NCI-H2171 treated with DMSO at 0.1 percent for 48 hours (cell line): ENCODE results near the gene ABHD11.
A peak's percentile ranks its signal among the peaks of the same experiment; 100 is the strongest.
"Not testable (repeated sequence)": the region's sequence is repeated elsewhere in the genome, so short reads cannot be mapped to it uniquely, and the experiment has no call there.

ENCODE experiments used
- DNase-seq: peaks from one replicate; lab custom pipeline; 2025; lab: John Stamatoyannopoulos, UW

ABHD11 gene

DNA sequence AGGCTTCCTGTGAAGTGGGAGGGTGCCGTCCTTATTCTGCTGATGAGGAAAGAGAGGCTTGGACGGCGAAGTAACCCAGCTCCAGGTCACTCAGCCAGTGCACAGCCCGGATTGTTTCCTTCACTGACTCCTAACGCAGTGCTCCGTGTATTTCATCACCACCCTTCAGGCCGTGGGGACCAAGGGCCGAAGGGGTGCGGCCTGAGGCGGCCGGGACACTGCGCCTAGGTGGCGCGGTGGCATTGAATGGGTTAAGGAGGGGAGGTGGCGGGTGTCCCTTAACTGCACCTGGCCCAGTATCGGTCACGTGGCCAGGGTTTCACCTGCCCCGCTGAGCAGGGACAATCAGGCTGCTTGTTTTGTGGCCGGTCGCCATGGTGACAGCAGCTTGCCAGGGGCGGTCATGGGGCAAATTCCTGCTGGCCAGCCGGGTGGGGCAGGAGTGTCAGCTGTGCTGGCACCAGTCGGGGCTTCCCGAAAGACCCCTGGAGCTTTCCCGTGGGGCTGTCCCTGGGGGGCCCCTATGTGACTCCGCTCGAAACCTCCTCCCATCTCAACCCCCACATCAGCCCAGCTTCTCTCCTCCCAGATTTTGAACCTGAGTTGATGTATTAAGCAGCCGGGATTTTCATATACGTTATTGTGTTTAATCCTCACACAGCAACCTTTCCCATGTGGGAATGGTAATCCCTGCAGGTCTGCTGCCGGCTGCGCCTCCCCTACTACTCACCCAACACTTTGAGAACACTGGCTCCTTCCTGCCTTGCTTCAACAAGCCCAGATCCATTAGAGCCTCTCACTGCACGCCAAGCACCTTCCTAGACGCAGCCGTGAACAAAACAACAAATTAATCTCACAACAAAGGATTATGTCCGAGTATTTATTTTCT is 4.4 kb upstream of the ABHD11 start:
- DNase-seq, result peak; percentile 93

DNA sequence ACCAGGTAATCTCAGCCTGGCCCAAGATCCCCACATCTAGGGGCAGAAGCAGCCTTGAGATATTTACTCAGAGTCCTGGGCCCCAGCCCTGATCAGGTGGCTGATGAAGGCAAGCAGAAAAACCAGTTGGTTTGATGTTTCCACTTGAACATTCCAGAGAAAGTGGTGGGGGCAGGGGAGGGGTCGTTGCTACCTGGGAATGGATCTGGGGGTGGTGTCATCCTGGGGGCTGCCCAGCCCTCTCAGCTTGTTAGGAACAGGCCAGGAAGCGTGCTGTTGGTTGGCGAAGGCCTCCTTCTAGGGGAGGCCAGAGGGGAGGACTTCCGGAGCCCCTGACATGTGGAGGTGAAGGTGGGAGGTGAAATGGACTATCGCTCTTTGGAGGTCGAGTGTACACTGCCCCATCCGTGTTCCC is 3.7 kb upstream of the ABHD11 start:
- DNase-seq, result peak; percentile 44

DNA sequence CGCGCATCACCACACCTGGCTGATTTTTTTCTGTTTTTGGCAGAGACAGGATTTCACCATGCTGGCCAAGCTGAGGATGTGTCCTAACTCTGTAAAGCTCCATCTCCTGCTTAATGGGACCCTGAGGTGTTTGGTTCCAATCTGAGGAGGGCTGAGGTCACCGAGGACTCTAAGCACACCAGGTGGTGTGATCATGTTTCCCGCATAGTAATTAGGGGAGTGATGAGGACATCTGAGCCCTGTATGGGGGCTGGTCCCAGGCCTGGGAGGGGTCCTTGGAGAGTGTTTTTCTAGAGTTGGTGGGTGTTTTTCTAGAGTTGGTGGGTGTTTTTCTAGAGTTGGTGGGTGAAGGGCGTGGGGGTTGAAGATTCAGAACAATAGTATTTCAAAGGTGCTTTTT is 3.0 kb upstream of the ABHD11 start:
- DNase-seq, result peak; percentile 93

DNA sequence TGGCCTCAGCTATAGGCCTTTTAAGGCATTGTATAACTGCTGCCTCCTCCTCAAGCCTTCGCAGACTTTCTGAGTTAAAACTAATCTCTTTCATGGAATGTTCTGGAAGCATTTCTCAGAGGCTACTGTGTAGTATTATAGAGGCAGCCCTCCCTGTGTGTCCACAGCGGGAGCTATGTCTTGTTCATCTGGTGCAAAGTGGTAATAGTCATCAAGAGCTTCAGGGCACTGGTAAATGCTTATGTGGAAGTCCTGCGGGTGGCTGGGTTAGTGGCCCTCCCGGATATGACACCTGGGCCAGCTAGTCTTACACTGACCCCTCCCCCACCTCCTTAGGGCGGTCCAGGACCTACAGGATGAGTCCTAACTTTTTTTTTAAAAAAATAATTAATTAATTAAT is 2.2 kb upstream of the ABHD11 start:
- peak; percentile 18 for DNase-seq

DNA sequence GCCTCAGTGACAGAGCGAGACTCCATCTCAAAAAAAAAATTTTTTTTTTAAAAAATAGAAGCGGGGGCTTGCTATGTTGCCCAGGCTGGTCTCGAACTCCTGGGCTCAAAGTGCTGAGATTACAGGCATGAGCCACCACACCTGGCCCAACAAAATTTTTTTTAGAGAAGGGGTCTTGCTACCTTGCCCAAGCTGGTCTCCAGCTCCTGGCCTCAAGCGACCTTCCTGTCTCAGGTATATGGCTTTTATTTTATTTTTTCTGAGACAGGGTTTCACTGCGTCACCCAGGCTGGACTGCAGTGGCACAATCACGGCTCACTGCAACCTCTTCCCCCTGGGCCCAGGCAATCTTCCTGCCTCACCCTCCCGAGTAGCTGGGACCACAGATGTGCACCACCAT is 1.6 kb upstream of the ABHD11 start:
- no peak for DNase-seq

DNA sequence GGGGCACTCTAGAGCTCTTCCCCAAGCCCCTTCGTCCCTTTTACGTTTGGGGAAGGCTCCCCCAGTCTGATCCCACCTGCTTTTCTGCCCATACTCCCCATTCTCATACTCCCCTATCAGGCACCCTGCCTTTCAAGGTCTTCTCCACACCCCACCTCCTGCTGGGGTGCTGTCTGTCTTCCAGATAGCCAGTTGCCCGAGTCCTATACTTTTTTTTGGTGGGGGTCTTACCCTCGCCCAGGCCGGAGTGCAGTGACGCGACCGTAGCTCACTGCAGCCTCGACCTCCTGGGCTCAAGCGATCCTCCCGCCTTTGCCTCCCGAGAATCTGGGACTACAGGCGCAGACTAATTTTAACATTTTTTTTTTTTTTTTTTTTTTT is 775 bp upstream of the ABHD11 start:
- DNase-seq, result peak; percentile 57

DNA sequence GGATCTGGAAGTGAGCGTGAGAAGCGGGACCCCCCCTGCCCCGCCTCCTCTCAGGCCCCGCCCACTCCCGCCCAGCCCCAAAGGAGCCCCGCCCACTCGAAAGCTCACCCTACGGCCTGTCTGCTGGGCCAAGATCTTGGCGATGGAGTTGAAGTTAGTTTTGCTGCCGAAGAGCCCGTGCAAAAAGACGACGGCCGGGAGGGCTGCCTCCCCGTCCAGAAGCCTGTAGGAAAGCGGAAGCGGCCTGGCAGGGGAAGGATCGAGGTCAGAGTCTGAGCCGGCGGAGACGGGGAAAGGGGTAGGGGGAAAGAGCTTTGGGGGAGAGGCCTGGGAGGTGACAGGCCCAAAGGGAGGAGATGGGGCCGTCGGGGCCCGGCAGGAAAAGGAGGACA is 386 bp downstream of the ABHD11 start:
- peak; percentile 32 for DNase-seq

DNA sequence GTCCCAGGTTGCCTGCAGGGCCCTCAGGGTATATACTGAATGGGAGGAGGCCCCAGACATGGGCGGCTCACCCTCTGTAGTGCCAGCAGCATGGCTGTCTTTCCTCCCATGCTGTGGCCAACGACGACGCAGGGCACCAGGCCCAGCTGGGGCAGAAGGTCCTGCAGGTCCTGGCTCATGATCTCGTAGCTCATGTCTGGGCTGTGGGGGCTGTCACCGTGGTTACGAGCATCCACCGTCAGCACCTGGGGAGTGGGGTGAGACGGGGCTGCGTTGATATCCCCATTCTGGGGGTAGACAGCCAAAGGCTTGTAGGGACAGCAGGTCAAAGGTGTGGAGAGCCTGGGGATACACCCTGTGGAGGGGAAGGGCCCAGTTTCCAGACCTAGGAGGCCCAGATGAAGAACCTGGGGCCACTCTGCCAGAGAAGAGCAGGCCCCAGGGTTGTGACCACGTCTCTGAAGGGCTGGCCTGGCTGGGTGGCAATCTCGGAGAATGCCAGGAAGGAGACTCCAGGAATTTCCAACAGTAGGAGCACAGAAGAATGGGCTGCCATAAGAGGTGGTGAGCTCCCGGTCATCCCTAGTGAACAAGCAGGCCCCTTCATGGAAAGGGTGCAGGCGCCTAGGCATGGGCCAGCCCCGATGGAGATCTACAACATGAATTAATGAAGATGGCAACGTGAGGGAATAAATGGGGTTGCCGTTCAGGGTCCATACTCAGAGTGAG is 947 bp downstream of the ABHD11 start:
- no peak for DNase-seq

DNA sequence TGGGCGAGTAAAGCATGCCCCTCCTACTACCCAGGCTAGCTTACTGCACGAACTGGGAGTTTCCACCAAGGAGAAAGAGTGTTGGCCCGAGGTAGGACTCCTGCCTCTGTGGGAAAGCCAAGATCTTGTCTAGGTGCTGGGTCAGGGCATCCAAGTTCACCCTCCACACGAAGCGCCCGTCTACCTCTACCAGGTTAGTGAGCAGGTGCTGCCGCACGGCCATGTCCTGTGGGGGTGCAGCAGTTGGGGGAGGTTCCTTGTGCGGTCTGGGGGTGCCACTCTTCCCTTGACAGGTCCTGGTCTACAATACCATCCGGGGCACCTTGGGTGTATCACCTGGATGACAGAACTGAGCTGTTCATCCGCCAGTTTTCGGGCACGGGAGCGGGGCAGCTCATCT is 1.7 kb downstream of the ABHD11 start:
- no peak for DNase-seq

DNA sequence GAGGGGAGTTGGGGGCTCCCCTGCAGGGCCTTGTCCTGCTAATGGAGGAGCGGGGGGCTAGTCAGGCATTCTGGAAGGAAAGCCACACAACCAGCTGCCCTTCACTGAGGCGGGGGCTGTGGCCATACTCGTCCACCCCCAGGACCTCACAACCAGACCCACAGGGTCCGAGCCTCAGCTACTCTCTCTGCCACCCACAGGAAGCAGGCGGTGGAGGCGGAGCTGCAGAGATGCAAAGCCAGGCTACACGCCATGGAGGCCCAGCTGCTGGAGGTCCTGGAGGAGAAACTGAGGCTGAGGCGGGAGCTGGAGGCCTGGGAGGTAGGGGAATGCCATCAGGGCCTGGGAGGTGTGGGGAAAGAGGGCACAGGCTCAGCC is 3.1 kb downstream of the ABHD11 start:
- DNase-seq, result no peak

DNA sequence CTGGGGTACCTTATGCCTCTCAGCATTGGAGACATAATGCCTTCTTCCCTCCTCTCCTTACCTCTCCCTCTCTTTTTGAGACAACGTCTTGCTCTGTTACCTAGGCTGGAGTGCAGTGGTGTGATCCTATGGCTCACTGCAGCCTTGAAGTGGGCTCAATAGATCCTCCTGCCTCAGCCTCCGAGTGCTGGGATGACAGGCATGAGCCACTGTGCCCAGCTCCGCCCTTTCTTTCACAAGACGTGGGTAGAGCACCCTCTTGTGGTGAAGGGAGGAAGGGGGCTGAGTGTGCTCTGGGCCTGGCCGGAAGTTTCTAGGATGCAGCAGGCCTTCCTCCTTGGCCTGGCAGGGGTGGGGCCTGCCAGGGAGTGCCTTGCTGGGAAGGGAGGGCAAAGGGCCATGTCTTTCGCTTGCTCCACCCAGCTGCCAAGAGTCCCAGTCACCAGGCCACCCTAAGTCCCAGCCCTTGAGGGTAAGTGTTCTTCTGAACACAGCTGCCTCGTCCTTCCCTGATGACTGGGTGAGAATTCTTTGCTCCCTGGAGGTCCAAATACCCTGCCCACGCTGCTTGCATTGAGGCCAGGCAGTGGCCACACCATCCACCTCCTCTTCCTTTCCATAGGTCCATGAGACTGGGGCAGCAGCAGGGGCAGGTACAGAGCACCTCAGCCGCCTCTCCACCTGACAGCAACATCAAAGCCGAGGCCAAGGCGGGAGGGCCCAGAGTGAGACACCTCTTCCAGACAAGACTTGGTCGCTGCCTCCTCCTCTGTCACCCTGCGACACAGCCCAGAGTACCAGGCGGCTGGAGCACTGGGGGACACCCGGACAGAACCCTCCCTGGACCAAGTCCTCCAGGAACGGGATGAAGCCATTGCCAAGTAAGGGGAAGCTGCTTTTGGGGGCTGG is 3.7 kb downstream of the ABHD11 start:
- DNase-seq, result peak; percentile 86

DNA sequence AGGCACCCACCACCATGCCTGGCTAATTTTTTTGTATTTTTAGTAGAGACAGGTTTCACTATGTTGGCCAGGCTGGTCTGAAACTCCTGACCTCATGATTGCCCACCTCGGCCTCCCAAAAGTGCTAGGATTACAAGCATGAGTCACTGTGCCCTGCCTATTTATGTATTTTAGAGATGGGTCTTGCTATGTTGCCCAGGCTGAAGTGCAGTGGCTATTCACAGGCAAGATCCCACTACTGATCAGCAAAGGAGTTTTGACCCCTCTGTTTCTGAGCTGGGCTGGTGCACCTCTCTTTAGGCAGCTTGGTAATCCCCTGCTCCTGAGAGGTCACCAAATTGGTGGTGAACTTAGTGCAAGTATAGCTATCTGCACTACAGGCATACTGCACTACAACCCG is 6.2 kb downstream of the ABHD11 start:
- DNase-seq, result no peak

DNA sequence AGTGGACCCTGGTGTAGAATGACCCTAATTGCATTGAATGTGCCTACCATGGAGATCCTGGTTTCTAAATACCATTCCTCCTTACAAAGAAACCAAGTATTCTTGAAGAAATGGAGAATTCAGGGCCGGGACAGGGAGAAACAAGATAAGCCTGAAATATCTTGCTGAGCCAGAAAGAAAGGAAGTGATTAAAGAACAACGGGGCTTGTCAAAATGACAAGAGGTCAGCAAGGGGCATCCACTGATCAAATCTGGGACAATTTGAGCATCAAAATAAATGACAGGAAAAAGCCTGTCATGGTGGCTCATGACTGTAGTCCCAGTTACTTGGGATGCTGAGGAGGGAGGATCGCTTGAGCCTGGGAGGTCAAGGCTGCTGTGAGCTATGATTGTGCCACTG is 8.1 kb downstream of the ABHD11 start:
- DNase-seq, result no peak

DNA sequence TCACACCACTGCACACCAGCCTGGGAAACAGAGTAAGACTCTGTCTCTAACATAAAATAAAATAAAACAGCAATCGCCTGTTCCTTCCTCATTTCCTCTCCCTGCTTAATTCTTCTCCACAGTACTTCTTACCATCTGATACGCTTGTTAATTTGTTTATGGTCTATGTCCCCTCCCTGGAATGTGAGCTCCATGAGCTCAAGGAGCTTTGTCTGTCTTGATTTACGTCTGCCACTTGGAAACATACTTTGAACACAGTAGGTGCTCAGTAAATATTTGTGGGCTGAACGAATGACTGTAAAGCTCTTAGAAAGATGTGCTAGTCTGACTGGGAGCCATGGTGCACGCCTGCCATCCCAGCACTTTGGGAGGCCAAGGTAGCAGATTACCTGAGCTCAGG is 10.1 kb downstream of the ABHD11 start:
- no peak for DNase-seq

DNA sequence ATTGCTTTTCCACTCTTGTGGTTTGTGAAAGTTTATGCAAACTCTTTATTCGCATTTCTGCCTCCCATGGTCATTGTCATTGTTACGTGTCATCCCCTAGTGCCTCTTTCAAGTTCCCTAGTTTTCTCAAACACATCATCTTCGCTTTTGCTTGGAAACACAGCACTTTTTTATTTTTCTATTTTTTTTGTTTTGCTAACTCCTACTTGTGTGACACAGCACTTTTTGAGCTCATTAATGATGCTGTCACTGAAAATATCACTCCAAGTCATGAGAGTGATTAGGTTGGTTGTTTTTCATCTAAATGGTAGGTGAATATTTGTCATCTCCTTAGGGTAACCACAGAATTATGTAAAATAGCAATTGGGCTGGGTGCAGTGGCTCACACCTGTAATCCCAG is 10.7 kb downstream of the ABHD11 start:
- no peak for DNase-seq

DNA sequence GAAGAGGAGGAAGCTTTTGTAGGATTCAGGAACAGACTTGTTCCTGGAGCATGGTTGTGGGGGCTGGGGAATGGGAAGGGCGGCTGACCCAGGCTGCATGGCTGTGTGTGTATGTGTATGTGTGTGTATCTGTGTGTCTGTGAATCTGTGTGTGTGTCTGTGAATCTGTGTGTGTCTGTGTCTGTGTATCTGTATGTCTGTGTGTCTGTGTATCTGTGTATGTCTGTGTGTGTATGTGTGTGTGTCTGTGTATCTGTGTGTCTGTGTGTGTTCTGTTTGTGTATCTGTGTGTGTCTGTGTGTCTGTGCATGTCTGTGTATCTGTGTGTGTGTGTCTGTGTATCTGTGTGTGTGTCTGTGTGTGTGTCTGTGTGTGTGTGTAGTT is 12.5 kb downstream of the ABHD11 start:
- no peak for DNase-seq

DNA sequence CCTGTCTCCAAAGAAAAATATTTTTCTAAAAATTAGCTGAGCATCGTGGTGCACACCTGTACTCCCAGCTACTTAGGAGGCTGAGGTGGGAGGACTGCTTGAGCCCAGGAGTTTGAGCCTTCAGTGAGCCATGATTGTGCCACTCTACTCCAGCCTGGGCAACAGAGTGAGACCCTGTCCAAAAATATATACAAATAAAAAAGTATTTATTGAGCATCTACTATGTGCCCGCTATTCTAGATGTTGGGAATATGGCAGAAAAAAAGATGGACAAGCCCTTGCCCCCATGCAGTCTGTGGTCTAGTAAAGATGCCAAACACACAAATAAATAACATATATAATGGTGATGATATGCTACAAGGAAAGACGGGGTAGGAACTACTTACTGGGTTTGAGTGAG is 14.8 kb downstream of the ABHD11 start:
- no peak for DNase-seq

DNA sequence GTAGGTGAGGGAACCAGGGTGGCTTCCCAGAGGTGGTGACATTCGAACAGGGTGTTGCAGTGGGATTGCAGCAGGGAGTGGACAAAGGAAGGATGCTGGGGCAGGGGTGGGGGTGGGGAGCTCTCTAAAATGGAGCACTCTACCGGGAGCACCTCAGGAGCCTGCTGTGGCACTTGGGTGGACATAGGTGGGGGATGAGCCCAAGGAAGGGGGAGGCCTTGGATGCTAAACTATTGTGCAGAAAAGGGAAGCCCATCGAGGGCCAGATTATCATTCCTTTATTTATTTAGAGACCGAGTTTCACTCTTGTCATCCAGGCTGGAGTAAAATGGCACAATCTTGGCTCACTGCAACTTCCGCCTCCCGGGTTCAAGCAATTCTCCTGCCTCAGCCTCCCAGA is 15.8 kb downstream of the ABHD11 start:
- DNase-seq, result no peak

DNA sequence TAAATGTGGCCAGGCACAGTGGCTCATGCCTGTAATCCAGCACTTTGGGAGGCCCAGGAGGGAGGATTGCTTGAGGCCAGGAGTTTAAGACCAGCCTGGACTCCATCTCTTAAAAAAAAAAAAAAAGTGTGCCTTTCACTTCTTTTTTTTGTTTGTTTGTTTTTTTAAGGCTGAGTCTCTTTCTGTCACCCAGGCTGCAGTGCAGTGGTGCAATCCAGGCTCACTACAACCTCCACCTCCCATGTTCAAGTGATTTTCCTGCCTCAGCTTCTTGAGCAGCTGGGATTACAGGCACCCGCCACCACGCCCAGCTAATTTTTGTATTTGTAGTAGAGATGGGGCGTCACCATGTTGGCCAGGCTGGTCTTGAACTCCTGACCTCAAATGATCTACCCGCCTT is 16.4 kb downstream of the ABHD11 start:
- not testable (repeated sequence) for DNase-seq

DNA sequence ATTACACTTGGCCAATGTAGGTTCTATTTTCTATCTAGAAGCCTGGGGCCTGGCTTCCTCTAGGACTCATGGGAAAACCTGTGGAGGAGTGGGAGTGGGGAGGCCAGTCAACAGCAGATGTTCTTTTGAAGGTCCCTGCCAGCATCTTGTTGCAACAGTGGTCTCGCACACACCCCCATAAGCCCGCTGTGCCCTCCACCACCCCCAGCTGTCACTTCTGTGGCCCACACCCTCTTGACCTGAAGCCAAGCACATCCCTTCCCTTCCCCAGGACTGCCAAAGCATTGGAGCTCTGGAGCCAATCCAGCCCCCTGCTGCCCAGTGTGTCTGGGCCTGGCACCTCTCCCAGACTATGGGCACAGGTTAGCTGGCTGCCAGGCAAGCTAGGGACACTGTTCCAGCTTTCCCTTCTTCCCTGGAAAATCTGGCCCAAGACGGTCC is 17.2 kb downstream of the ABHD11 start:
- peak; percentile 76 for DNase-seq

DNA sequence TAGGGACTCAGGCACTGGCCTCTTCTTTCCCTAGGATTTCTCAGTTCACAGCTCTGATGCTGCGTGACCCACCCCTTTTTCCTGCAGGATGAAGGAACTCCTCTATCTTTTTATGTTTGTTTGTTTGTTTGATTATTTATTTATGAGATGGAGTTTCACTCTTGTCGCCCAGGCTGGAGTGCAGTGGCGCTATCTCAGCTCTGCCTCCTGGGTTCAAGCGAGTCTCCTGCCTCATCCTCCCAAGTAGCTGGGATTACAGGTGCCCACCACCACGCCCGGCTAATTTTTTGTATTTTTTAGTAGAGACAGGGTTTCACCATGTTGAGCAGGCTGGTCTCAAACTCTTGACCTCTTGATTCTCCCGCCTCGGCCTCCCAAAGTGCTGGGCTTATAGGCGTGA is 18.2 kb downstream of the ABHD11 start:
- DNase-seq, result not testable (repeated sequence)

DNA sequence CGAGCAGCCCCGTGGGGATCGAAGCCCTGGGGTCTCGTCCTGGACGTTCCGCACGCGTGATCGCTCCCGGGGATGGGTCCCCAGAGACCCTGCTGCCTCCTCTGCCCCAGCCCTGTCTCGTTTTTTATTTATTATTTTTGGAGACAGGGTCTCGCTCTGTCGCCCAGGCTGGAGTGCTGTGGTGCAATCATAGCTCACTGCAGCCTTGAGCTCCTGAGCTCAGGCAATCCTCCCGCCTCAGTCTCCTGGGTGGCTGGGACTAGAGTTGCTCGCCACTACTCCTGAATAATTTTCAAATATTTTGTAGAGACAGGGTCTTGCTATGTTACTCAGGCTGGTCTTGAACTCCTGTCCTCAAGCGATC is 18.8 kb downstream of the ABHD11 start:
- DNase-seq, result peak; percentile 74
